ENCODE data around the gene GNG14.

GNG14 gene

DNA sequence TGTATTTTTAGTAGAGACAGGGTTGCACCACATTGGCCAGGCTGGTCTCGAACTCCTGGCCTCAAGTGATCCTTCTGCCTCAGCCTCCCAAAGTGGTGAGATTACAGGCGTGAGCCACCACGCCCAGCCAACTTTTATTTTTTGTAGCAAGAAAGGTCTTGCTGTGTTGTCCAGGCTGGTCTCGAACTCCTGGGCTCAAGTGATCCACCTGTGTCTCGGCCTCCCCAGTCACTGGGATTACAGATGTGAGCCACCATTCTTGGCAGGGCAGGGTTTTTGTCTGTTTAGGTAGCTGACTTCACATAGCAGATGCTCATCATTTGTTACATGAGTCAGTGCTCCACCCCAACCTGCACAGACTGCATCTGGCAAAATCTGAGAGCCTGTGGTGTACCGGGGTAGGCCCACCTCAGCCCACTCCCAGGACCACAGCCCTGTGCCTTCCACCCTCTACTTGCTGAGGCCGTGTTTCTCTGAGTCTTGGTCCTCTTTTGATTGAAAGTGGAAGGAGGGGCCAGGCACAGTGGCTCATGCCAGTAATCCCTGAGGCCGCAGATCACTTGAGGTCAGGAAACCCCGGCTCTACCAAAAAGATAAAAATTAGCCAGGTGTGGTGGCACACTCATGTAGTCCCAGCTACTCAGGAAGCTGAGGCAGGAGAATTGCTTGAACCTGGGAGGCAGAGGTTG, 40.1 kb downstream of the GNG14 start:
- DNase-seq, result no peak

DNA sequence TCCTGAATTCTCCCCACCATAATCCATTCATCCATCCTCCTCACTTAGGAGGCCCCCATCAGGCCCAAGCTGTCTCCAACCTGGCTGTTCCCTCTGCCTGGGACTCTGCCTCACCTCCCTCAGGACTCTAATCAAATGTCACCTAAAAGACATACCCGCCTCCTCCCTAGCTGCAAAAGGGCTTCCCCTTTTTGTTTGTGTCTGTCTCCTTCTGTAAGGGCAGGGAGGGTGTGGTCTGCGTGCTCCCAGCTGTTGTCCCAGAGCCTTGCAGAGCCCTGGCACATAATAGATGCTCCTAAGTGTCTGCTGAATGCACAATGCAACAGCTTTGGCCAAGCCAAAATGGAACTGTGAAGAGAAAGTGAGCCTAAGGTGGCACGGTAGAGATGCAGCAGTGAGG, 42.3 kb downstream of the GNG14 start:
- no peak for DNase-seq

DNA sequence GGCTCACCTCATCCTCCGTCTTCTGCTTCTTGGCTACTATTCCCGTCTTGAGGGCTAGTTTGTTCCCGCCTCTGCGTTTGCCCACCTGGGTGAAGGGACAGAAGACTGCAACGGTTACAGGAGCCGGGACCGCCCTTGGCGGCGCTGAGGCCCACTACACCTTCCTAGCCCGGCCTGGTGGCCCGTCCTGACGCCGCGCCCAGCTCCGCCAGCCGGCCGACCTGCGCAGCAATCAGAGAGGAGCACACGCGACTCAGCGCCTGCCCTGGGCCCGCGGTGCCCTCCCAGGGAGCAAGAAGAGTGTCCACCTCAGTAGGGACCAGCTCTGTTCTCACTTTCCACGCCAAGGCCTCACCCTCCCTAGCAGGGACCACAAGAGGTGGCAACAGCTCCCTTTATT, 43.5 kb downstream of the GNG14 start:
- no peak for DNase-seq

DNA sequence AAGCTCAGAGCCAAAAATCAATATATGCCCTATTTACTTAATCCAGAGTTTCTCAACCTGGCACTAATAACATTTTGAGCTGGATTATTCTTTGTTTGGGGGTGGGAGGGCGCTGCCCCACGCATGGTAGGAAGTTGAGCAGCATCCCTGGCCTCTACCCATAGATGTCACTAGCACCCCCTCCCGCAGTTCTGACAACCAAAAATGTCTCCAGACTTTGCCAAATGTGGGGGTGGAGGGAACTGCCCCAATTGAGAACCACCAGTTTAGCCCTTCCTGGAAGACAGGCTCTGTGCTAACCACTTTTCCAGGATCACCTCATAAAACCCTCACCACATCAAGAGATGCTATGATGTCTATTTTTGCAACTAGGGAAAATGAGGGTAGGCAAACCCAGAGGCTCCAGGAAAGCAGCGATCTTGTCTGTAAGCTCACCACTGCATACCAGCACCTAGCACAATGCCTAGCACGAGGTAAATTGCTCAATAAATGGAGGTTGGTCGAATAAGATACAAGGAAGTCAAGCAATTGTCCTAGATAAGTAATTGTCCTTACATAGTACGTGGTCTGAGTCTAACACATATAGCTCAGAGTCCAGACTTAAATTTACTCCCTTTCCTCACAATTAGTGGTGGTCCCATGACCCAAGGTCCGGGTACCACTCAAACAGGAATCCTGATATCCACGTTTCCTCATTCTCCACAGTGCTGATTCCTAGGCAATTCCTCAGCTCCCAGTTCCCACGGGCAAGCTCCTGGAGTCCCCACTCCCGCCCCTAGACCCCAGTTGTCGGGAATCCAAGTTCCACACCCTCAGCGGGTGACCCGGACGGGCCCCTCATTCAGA, 45.8 kb downstream of the GNG14 start:
- DNase-seq, result peak; percentile 11

DNA sequence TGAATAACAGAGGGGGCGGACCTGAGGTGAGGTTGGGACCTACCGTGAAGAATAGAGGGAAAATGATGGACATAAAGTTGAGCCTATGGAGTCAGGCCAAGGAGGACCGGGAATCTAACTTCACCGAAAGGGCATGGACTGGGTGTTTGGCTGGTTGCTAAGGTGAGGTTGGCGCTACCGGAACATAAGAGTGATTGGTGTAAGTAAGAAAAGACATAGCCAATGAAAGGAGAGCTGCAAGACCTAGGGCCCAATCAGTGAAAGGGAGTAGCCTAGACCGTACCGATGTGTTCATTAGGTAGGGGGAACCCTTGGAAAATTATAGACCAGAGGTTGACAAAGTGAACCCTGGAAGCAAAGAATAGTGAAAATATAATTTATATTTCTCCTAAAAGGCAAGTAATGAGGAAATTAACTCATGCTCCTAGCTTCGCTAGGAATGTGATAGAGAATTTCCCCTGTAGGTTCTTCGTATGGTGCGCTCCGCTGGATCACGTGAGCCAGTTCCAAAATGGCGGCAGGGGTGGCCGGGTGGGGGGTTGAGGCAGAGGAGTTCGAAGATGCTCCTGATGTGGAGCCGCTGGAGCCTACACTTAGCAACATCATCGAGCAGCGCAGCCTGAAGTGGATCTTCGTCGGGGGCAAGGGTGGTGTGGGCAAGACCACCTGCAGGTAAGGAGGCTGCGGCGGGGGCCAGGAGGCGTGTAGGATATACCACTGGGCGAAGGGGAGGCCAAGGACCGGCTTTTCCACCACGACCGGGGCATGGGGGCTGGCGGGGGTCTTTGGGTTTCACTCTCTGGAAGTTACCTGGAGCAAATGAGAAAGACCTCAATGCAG, 49.4 kb downstream of the GNG14 start, which contains the start of gene GET3:
Gene GET3, plus strand, starts transcription at position 503 of the 840 bp plus-strand sequence. Its CDS starts 9 bp downstream, at position 512.
- DNase-seq, result peak; percentile 98

DNA sequence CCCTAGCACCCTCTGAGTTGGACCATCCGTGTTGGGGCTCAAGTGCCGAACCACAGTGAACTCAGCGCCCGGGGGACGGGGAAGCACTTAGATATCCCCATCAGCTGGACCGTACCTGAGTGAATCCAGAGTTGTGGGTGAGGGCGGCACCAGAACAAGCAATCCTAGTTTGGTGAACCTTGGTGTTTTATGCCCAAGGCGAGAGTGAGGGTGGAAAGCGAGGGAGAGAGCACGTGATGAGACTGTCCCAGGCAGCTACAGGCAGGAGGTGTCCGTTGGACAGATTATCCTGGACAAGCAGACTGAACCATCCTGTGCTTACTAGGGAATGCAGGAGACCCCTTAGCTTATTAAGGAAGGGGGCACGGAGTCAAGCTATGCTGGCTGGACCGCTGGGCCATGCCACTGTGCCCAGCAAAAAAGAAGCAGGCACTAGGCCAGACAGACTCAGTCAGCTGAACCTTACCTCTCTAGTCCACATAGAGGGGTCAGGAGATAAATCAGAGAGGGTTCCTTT, 50.1 kb downstream of the GNG14 start:
- no peak for DNase-seq

Data from NCI-H2171 (cell line).